GM23338 (cell line): ENCODE data around the gene KLHDC8A. TPM values are rescaled to one million over a fixed set of nuclear protein-coding genes. Genes with fewer than 3 reads are reported as not detected.

Experiments used
- ATAC-seq: fragments of 200-7000 bp; cut with Tn5 transposase; 3 replicates; pipeline ENCODE4 v1.9.1; 2020
- DNase-seq: peaks from one replicate; pipeline ENCODE4 v3.0.0-alpha.2; 2015; ENCODE audit warnings: low spot score
- H2AFZ ChIP-seq: fragments of 200-600 bp; sonication (generic); 2 replicates; pipeline ENCODE4 v1.8.0; 2016; ENCODE audit warnings: antibody characterized with exemption, mild to moderate bottlenecking, moderate library complexity
- H3F3A ChIP-seq: fragments of 200-600 bp; sonication (generic); replicated peaks from 2 replicates; pipeline ENCODE4 v1.8.0; 2017; ENCODE audit warnings: antibody characterized with exemption, mixed run types, low read depth
- H3K27ac ChIP-seq: fragments of 200-600 bp; sonication (generic); 2 replicates; pipeline ENCODE4 v1.6.1; 2016; ENCODE audit warnings: low read depth
- H3K27me3 ChIP-seq: fragments of 200-600 bp; sonication (generic); 2 replicates; pipeline ENCODE4 v1.8.0; 2016; ENCODE audit warnings: mild to moderate bottlenecking, mixed run types, moderate library complexity; ENCODE audit not compliant: insufficient read depth
- H3K36me3 ChIP-seq: fragments of 200-600 bp; sonication (generic); 2 replicates; pipeline ENCODE4 v1.8.0; 2016; ENCODE audit warnings: mild to moderate bottlenecking; ENCODE audit not compliant: insufficient read depth
- H3K4me1 ChIP-seq: fragments of 200-600 bp; sonication (generic); 2 replicates; pipeline ENCODE4 v1.8.0; 2016; ENCODE audit warnings: mild to moderate bottlenecking, moderate library complexity; ENCODE audit not compliant: insufficient read depth
- H3K4me2 ChIP-seq: fragments of 200-600 bp; sonication (generic); 2 replicates; pipeline ENCODE4 v1.7.1; 2017; ENCODE audit warnings: mixed run types
- H3K4me3 ChIP-seq: fragments of 200-600 bp; sonication (generic); 2 replicates; pipeline ENCODE4 v1.6.1; 2016; ENCODE audit warnings: mixed run types
- H3K79me2 ChIP-seq: fragments of 200-600 bp; sonication (generic); replicated peaks from 2 replicates; pipeline ENCODE4 v1.8.0; 2017; ENCODE audit warnings: mild to moderate bottlenecking; ENCODE audit not compliant: insufficient read depth
- H3K9me2 ChIP-seq: fragments of 200-600 bp; sonication (generic); 2 replicates; pipeline ENCODE4 v1.8.0; 2017; ENCODE audit not compliant: insufficient read depth
- H4K20me1 ChIP-seq: fragments of 200-600 bp; sonication (generic); replicated peaks from 2 replicates; pipeline ENCODE4 v1.8.0; 2017; ENCODE audit warnings: mild to moderate bottlenecking; ENCODE audit not compliant: insufficient read depth
- H3K27ac Mint-ChIP-seq: 2 replicates; pipeline ENCODE4 v1.8.0; 2020; ENCODE audit warnings: inconsistent platforms, mild to moderate bottlenecking, moderate library complexity, mixed read lengths
- H3K27me3 Mint-ChIP-seq: 3 replicates; pipeline ENCODE4 v1.8.0; 2022; ENCODE audit warnings: low read depth, mild to moderate bottlenecking, moderate library complexity, mixed read lengths, inconsistent platforms; ENCODE audit not compliant: insufficient read depth, poor library complexity
- H3K36me3 Mint-ChIP-seq: 3 replicates; pipeline ENCODE4 v1.8.0; 2021; ENCODE audit warnings: low read depth, mild to moderate bottlenecking, inconsistent platforms, moderate library complexity, mixed read lengths
- H3K4me1 Mint-ChIP-seq: 3 replicates; pipeline ENCODE4 v1.8.0; 2020; ENCODE audit warnings: mild to moderate bottlenecking, inconsistent platforms, mixed read lengths
- H3K4me3 Mint-ChIP-seq: 3 replicates; pipeline ENCODE4 v1.8.0; 2021; ENCODE audit warnings: moderate library complexity, mild to moderate bottlenecking, inconsistent platforms, mixed read lengths
- H3K9me3 Mint-ChIP-seq: 3 replicates; pipeline ENCODE4 v1.8.0; 2020; ENCODE audit warnings: moderate library complexity, mild to moderate bottlenecking, inconsistent platforms, mixed read lengths
- CREB1 ChIP-seq: fragments of 250-450 bp; sonication (Bioruptor Pico); IDR thresholded peaks from 2 replicates; pipeline ENCODE4 v1.5.0; 2020; ENCODE audit warnings: low read depth, mild to moderate bottlenecking, moderate library complexity
- CTCF ChIP-seq, 2 experiments: fragments of 200-600 bp in 1 of 2; sonication (generic) in 1 of 2; conservative IDR thresholded peaks; 2 replicates each; pipeline versions ENCODE4 v1.5.1 to v1.6.1; 2016 to 2017; ENCODE audit warnings: antibody characterized with exemption in 2 of 2, low read depth in 2 of 2, mild to moderate bottlenecking in 2 of 2, moderate library complexity in 1 of 2
- NANOG ChIP-seq: IDR thresholded peaks from 2 replicates; pipeline ENCODE4 v1.6.1; 2016; ENCODE audit warnings: antibody characterized with exemption, borderline replicate concordance
- POLR2AphosphoS5 ChIP-seq: IDR thresholded peaks from 2 replicates; pipeline ENCODE4 v1.6.1; 2016; ENCODE audit warnings: antibody characterized with exemption, low read depth
- STAT1 ChIP-seq: IDR thresholded peaks from one replicate; pipeline ENCODE4 v1.6.1; 2016; ENCODE audit warnings: antibody characterized with exemption; ENCODE audit not compliant: unreplicated experiment
- polyA plus RNA-seq: library from polyadenylated mRNA; unstranded; fragments of >200 nt; fragmentation: Nextera tagmentation; extraction: Ambion mirVana; gene quantifications from 2 replicates; pipeline ENCODE4 v1.2.1, GENCODE V29; 2016
- total RNA-seq: library from RNA; depleted of rRNA; stranded (reverse); fragments of >200 nt; shearing (Covaris generic); gene quantifications from 2 replicates; pipeline ENCODE4 v1.2.3, GENCODE V29; 2014
- TF ChIP-seq, protein P1 (sequence below): IDR thresholded peaks from one replicate; pipeline ENCODE4 v1.6.1; 2018; ENCODE audit warnings: antibody characterized with exemption; ENCODE audit not compliant: unreplicated experiment

Gene KLHDC8A
- total and polyA plus RNA-seq, 2 experiments from 2014 or later = 1.7 to 2.8 TPM

GRCh38 chr1:205344066-205344928 lies 12.4 kb downstream of the KLHDC8A start:
- peaks cover 50% of the 10 kb centered on the region for H3K27me3 ChIP-seq

GRCh38 chr1:205343431-205344065 lies 13.2 kb downstream of the KLHDC8A start:
- H3K27ac ChIP-seq = no peak overlapping the region
- ATAC-seq (peak; percentile 69), DNase-seq (peak; percentile 78)
- peaks cover 13% of the 10 kb centered on the region for H3K4me1 Mint-ChIP-seq
- peaks cover 44% of the 10 kb centered on the region for H3K27me3 Mint-ChIP-seq
- peak overlapping the region; percentile 75 for H3K4me3 ChIP-seq
- TF ChIP-seq, protein P1, sequence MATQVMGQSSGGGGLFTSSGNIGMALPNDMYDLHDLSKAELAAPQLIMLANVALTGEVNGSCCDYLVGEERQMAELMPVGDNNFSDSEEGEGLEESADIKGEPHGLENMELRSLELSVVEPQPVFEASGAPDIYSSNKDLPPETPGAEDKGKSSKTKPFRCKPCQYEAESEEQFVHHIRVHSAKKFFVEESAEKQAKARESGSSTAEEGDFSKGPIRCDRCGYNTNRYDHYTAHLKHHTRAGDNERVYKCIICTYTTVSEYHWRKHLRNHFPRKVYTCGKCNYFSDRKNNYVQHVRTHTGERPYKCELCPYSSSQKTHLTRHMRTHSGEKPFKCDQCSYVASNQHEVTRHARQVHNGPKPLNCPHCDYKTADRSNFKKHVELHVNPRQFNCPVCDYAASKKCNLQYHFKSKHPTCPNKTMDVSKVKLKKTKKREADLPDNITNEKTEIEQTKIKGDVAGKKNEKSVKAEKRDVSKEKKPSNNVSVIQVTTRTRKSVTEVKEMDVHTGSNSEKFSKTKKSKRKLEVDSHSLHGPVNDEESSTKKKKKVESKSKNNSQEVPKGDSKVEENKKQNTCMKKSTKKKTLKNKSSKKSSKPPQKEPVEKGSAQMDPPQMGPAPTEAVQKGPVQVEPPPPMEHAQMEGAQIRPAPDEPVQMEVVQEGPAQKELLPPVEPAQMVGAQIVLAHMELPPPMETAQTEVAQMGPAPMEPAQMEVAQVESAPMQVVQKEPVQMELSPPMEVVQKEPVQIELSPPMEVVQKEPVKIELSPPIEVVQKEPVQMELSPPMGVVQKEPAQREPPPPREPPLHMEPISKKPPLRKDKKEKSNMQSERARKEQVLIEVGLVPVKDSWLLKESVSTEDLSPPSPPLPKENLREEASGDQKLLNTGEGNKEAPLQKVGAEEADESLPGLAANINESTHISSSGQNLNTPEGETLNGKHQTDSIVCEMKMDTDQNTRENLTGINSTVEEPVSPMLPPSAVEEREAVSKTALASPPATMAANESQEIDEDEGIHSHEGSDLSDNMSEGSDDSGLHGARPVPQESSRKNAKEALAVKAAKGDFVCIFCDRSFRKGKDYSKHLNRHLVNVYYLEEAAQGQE = no peak
- TF ChIP-seq CREB1 = peak; percentile 58
- TF ChIP-seq CTCF (conservative IDR thresholded peaks at IDR 0.05; ENCODE audit: low read depth in 2 of 2) = peak; percentile 39 to 58; a peak in 3 of 4 replicates
- peaks cover 28% of the 10 kb centered on the region for H3K4me1 ChIP-seq
- peak overlapping the region; percentile 69; the same call in 2 of the 3 replicates for H3K4me3 Mint-ChIP-seq
- peak overlapping the region; percentile 97 for H2AFZ ChIP-seq
- H3K27me3 ChIP-seq = peaks cover 50% of the 10 kb centered on the region
- H3K9me3 Mint-ChIP-seq = no peaks in the 10 kb centered on the region
- no peak overlapping the region for H3K27ac Mint-ChIP-seq
- H3K9me2 ChIP-seq = no peaks in the 10 kb centered on the region
- H4K20me1 ChIP-seq = no peaks in the 10 kb centered on the region
- H3K36me3 ChIP-seq = no peaks in the 10 kb centered on the region
- H3F3A ChIP-seq = peaks cover 13% of the 10 kb centered on the region; the same call in 1 of the 2 replicates
- H3K36me3 Mint-ChIP-seq = no peaks in the 10 kb centered on the region
- H3K79me2 ChIP-seq = no peaks in the 10 kb centered on the region
- H3K4me2 ChIP-seq = peak overlapping the region; percentile 93

More at GRCh38 chr1:205344066-205344928, 12.4 kb downstream of the KLHDC8A start:
- Histone ChIP-seq H4K20me1 (no peaks in the 10 kb centered on the region), H3K4me1 (peaks cover 31% of the 10 kb centered on the region), H3K4me3 (peak overlapping the region; percentile 75), H3K27ac (no peak overlapping the region), H3K9me2 (no peaks in the 10 kb centered on the region), H3K4me2 (peak overlapping the region; percentile 93), H3F3A (peaks cover 14% of the 10 kb centered on the region; the same call in 1 of the 2 replicates), H3K79me2 (no peaks in the 10 kb centered on the region), H3K36me3 (no peaks in the 10 kb centered on the region), H2AFZ (peak overlapping the region; percentile 97)
- ATAC-seq (peak; percentile 68), DNase-seq (peak; percentile 76)
- H3K4me1 Mint-ChIP-seq = peaks cover 17% of the 10 kb centered on the region
- H3K27me3 Mint-ChIP-seq = peaks cover 39% of the 10 kb centered on the region
- peak overlapping the region; percentile 69 for H3K4me3 Mint-ChIP-seq
- no peak overlapping the region for H3K27ac Mint-ChIP-seq
- no peaks in the 10 kb centered on the region for H3K36me3 Mint-ChIP-seq
- no peaks in the 10 kb centered on the region for H3K9me3 Mint-ChIP-seq
- no peak for TF ChIP-seq STAT1
- TF ChIP-seq CTCF (conservative IDR thresholded peaks at IDR 0.05; ENCODE audit: low read depth in 2 of 2) = 0 out of 4 replicates have a peak, but pooled peaks of 1 of the 2 experiments have one; percentile 11
- no peak for TF ChIP-seq POLR2AphosphoS5
- no peak for TF ChIP-seq CREB1
- no peak for TF ChIP-seq NANOG
